Tibial nerve (tissue), 4 donors: ENCODE data around the gene KCNH8. TPM values are rescaled to one million over a fixed set of nuclear protein-coding genes. Genes with fewer than 3 reads are reported as not detected.

Experiments
- DNase-seq, 2 donors: peaks; one replicate each; pipeline ENCODE4 v3.0.0-alpha.2; 2019; ENCODE audit warnings: low spot score in 2 of 2
- H3K27ac ChIP-seq, 4 donors: fragments of 200-600 bp; sonication (generic) in 3 of 4; one replicate each; pipeline ENCODE4 v1.5.1; 2017 to 2019; ENCODE audit warnings: mild to moderate bottlenecking in 1 of 4
- H3K27me3 ChIP-seq, 2 donors: fragments of 200-600 bp; sonication (generic) in 1 of 2; one replicate each; pipeline versions ENCODE4 v1.5.1 to v1.6.0; 2017 to 2019
- H3K36me3 ChIP-seq, 3 donors: fragments of 200-600 bp; sonication (generic); one replicate each; pipeline ENCODE4 v1.5.1; 2018 to 2019
- H3K4me1 ChIP-seq, 4 donors: fragments of 200-600 bp; sonication (generic) in 3 of 4; one replicate each; pipeline ENCODE4 v1.5.1; 2017 to 2019
- H3K4me3 ChIP-seq, 4 donors: fragments of 200-600 bp; sonication (generic) in 3 of 4; one replicate each; pipeline ENCODE4 v1.5.1; 2017 to 2019; ENCODE audit warnings: mild to moderate bottlenecking in 1 of 4, moderate library complexity in 1 of 4
- H3K9me3 ChIP-seq, 4 donors: fragments of 200-600 bp; sonication (generic) in 3 of 4; one replicate each; pipeline ENCODE4 v1.5.1; 2017 to 2019
- EP300 ChIP-seq, 2 donors: sonication (generic); formaldehyde crosslinking; IDR thresholded peaks; one replicate each; pipeline ENCODE4 v1.6.1; 2017; ENCODE audit warnings: antibody characterized with exemption in 2 of 2, mild to moderate bottlenecking in 1 of 2
- POLR2A ChIP-seq, 2 donors: fragments of 450-650 bp; IDR thresholded peaks; one replicate each; pipeline ENCODE4 v1.6.1; 2017; ENCODE audit warnings: antibody characterized with exemption in 2 of 2, mild to moderate bottlenecking in 2 of 2, moderate library complexity in 2 of 2
- WGBS, 2 donors: methylation state at CpG; one replicate each; pipeline ENCODE4 v1.1.5; 2018; 5-methylcytosine and 5-hydroxymethylcytosine counted together
- total RNA-seq, 4 donors: library from RNA; depleted of rRNA; stranded (reverse); fragments of >200 nt; gene quantifications; one replicate each; pipeline ENCODE4 v1.1.0, GENCODE V29; 2016
- TF ChIP-seq, protein P1 (sequence below), 5 experiments: fragments of 200-600 bp in 3 of 5; fragments of 450-650 bp in 2 of 5; sonication (generic) in 3 of 5; IDR thresholded peaks; one replicate each; pipeline ENCODE4 v1.5.1; 2016 to 2019; ENCODE audit warnings: antibody characterized with exemption in 5 of 5, mild to moderate bottlenecking in 3 of 5, moderate library complexity in 2 of 5

The KCNH8 gene
- total RNA-seq, 4 donors from 2014 or later = 0.22 to 0.98 (median 0.51) TPM

DNA sequence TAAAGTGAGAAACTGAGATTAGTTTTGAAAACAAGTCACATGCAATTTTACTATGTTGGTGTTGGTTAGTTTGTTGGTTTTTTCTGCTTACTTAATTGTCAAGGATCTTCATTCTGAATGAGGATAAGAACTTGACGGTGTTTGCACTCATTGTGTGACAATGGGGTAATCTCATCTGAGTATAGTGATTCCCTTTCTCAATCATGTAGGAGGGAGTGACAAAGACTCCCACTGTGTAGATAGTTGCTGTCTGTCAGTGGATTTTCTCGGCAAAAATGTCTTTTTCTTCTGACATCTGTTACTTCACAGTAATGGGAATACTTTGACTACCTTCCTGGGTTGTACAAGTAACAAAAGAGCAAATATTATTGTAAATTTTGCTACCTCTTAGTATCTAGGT, 23.5 kb downstream of the KCNH8 start:
- TF ChIP-seq, protein P1, sequence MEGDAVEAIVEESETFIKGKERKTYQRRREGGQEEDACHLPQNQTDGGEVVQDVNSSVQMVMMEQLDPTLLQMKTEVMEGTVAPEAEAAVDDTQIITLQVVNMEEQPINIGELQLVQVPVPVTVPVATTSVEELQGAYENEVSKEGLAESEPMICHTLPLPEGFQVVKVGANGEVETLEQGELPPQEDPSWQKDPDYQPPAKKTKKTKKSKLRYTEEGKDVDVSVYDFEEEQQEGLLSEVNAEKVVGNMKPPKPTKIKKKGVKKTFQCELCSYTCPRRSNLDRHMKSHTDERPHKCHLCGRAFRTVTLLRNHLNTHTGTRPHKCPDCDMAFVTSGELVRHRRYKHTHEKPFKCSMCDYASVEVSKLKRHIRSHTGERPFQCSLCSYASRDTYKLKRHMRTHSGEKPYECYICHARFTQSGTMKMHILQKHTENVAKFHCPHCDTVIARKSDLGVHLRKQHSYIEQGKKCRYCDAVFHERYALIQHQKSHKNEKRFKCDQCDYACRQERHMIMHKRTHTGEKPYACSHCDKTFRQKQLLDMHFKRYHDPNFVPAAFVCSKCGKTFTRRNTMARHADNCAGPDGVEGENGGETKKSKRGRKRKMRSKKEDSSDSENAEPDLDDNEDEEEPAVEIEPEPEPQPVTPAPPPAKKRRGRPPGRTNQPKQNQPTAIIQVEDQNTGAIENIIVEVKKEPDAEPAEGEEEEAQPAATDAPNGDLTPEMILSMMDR (IDR thresholded peaks at IDR 0.05) = no peak
- TF ChIP-seq EP300 (IDR thresholded peaks at IDR 0.05) (no peak), POLR2A (IDR thresholded peaks at IDR 0.05) (no peak)
- no peak for DNase-seq
- WGBS, 2 donors = 47 to 53% methylated on average over 2 of the region's 2 CpGs

DNA sequence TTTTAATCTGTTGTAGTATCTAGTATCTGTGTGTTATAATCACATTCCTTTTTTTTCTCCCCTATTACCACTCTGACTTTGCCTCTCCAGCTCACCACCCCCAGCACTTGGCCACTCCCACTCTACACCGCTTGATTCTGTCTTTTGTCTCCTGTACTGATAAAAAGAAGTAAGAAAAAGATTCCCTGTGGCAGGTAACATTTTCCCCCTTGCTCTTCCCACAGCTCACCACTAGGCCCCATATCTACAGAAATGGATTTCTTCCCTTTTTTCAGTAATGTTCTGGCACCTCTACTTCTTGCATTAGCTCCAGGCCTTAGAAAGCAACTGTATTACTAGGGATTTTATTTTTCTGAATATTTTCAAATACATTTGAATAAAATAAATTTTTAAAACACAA, 25.6 kb downstream of the KCNH8 start:
- H3K27ac ChIP-seq = no peak overlapping the region
- H3K36me3 ChIP-seq = no peaks in the 10 kb centered on the region
- 46 to 63% methylated on average over 1 of the region's 1 CpG for WGBS, 2 donors
- no peak for DNase-seq
- no peak overlapping the region for H3K4me3 ChIP-seq
- no peaks in the 10 kb centered on the region for H3K4me1 ChIP-seq
- no peaks in the 10 kb centered on the region for H3K27me3 ChIP-seq
- H3K9me3 ChIP-seq = no peaks in the 10 kb centered on the region
- TF ChIP-seq EP300 (IDR thresholded peaks at IDR 0.05) (no peak), POLR2A (IDR thresholded peaks at IDR 0.05) (no peak)
- TF ChIP-seq, protein P1 (IDR thresholded peaks at IDR 0.05) = no peak

More for the DNA sequence above, 23.5 kb downstream of the KCNH8 start:
- no peaks in the 10 kb centered on the region for H3K27me3 ChIP-seq
- H3K4me1 ChIP-seq = no peaks in the 10 kb centered on the region
- H3K27ac ChIP-seq = no peak overlapping the region
- H3K4me3 ChIP-seq = no peak overlapping the region
- no peaks in the 10 kb centered on the region for H3K36me3 ChIP-seq
- no peaks in the 10 kb centered on the region for H3K9me3 ChIP-seq

DNA sequence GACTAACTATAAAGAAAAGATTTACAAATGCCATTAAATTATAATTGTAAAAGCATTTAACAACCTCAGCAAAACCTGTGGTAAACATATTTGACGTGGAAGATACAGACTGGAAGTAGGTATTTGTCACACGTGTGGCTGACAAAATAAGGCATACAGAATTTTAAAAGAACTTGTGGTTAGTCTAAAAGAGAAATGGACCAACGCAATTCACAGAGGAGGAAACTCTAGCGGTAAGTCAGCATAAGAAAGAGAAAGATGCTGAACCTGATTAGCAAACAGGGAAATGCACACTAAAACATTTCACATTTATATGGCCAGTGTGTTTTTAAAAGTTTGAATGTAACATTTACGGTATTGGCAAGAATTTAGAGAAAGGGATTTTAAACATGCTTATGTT, 35.3 kb downstream of the KCNH8 start:
- no peaks in the 10 kb centered on the region for H3K4me1 ChIP-seq
- 65 to 72% methylated on average over 5 of the region's 5 CpGs for WGBS, 2 donors
- no peaks in the 10 kb centered on the region for H3K27me3 ChIP-seq
- DNase-seq = no peak
- no peak overlapping the region for H3K27ac ChIP-seq
- no peak overlapping the region for H3K4me3 ChIP-seq
- TF ChIP-seq EP300 (IDR thresholded peaks at IDR 0.05) = no peak
- TF ChIP-seq, protein P1 (IDR thresholded peaks at IDR 0.05) = no peak
- no peak for TF ChIP-seq POLR2A (IDR thresholded peaks at IDR 0.05)
- no peaks in the 10 kb centered on the region for H3K9me3 ChIP-seq
- no peaks in the 10 kb centered on the region for H3K36me3 ChIP-seq

DNA sequence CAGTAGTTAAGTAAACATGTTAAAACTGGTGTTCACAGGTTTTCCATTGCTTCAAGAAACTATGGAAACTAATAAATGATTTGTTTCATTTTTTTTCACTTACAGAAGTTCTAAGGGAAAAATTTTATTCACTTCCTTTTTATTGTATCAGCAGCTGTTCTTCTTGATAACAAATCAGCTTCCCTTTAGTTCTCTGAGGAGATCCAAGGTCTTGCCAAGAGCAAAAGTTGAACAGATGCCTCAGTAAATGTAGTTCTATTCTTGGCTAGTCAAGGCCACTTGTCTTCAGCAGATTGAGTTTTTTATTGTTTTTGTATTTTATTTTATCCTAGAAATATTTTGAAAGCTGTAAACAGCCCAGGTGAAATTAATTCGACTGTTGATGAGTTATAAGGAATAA, 41.8 kb downstream of the KCNH8 start:
- Histone ChIP-seq H3K27me3 (no peaks in the 10 kb centered on the region), H3K27ac (no peak overlapping the region), H3K36me3 (no peaks in the 10 kb centered on the region), H3K4me1 (no peaks in the 10 kb centered on the region), H3K4me3 (no peak overlapping the region), H3K9me3 (no peaks in the 10 kb centered on the region)
- 60 to 65% methylated on average over 1 of the region's 1 CpG for WGBS, 2 donors
- TF ChIP-seq EP300 (IDR thresholded peaks at IDR 0.05) (no peak), POLR2A (IDR thresholded peaks at IDR 0.05) (no peak)
- TF ChIP-seq, protein P1 (IDR thresholded peaks at IDR 0.05) = no peak
- DNase-seq = no peak

DNA sequence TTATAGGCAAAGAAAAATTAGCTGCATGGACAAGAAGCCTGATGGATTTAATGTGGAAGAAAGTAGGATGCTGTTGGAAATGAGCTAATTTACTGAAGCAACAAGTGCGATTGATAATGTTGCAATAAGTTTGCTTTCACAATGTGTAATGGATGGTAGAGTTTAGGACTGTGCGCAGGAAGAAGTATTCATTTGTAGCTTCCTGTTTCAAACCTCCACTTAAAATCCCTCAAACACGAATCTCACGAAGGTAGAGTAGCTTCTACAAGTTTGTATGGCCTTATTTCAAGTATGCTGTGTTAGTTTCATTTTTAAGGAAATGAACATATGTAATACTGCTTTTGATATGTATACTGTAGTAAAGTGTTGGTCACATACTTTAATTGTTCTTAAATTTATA, 42.3 kb downstream of the KCNH8 start:
- 85 to 87% methylated on average over 4 of the region's 4 CpGs for WGBS, 2 donors
- TF ChIP-seq EP300 (IDR thresholded peaks at IDR 0.05) (no peak), POLR2A (IDR thresholded peaks at IDR 0.05) (no peak)
- TF ChIP-seq, protein P1 (IDR thresholded peaks at IDR 0.05) = no peak

More for the DNA sequence above, 42.3 kb downstream of the KCNH8 start:
- no peaks in the 10 kb centered on the region for H3K9me3 ChIP-seq
- H3K27ac ChIP-seq = no peak overlapping the region
- no peaks in the 10 kb centered on the region for H3K36me3 ChIP-seq
- DNase-seq = no peak
- no peak overlapping the region for H3K4me3 ChIP-seq
- H3K4me1 ChIP-seq = no peaks in the 10 kb centered on the region
- H3K27me3 ChIP-seq = no peaks in the 10 kb centered on the region
